ENCODE measurements around the gene VSTM4. TPM values are rescaled to one million over a fixed set of nuclear protein-coding genes. Genes with fewer than 3 reads are reported as not detected.

Gene VSTM4
- total and polyA plus RNA-seq, 2 of the 4 experiments (the other 2 are of a cell fraction): 2.4 to 2.9 TPM

DNA sequence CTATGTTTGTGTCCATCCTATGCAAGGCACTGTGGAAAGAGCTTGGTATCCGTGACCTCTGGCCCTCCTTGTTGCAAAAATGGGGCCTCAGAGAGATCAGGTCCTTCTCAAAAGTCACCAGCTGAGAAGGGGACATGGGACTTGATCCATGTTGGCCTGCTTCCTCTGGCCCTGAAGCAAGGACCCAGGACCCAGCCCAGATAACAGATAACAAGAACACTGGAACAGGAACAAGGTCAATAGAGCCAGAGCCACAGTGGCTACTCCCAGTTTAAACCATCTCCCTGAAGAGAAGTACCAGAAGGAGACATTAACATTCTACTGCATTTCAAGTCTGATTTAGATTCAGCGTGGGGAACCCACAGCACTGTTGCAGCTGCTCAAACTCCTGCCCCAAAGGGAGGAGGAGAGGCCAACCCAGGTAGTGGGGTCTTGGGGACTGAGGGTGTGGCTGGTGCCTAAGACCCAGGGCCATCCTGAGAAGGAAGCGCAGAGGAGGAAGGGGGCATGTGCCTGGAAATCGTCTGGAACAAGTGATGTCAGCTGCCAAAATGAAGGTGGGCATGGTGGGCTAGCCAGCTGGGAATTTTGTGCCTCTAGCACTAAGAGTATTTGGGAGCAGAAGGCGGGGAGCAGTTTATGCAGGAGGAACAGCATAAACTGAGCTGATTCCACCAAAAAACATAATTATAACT, 61.2 kb downstream of the VSTM4 start:
- in situ Hi-C loops (cut with MboI; ENCODE audit: low sequenced_read_pairs) (no loop called here), dilution Hi-C loops (cut with HindIII; ENCODE audit: low sequenced_read_pairs, unreplicated experiment) (no loop called here), intact Hi-C loops (cut with micrococcal nuclease) (no loop called here)
- no TSS peak for BruUV-seq (replicated peaks)
- Histone ChIP-seq H3K9ac (ENCODE audit: low read depth, low read length) (no peak overlapping the region), H3K9me1 (ENCODE audit: insufficient read depth, low read length) (peaks cover 11% of the 10 kb centered on the region), H2BK120ac (ENCODE audit: low read depth, low read length) (no peak overlapping the region), H3K4ac (ENCODE audit: low read depth, low read length) (no peak overlapping the region), H3K56ac (ENCODE audit: extremely low read depth, insufficient read depth, low read length) (no peak overlapping the region), H3K9me3 (ENCODE audit: control insufficient read depth, insufficient read depth, low read length) (no peaks in the 10 kb centered on the region), H2BK15ac (ENCODE audit: low read depth, low read length) (no peak overlapping the region), H2AK9ac (replicated peaks; ENCODE audit: low read depth, low read length, poor library complexity) (no peak overlapping the region), H3K18ac (ENCODE audit: low read depth, low read length) (no peak overlapping the region), H3K79me1 (ENCODE audit: low read depth in 1 of 2, low read length in 2 of 2) (no peaks in the 10 kb centered on the region), H4K5ac (ENCODE audit: low read depth, low read length) (no peak overlapping the region), H3K14ac (replicated peaks; ENCODE audit: low read depth, low read length) (no peak overlapping the region), H3K4me2 (ENCODE audit: low read depth, low read length) (no peak overlapping the region), H3K36me3 (ENCODE audit: control insufficient read depth, insufficient read depth, low read length) (peaks cover 5% of the 10 kb centered on the region; the same call in 1 of the 2 replicates), H3K23ac (ENCODE audit: low read depth, low read length) (no peak overlapping the region), H4K91ac (ENCODE audit: insufficient read depth, low read depth, low read length) (no peak overlapping the region), H2BK5ac (ENCODE audit: low read depth, low read length, poor library complexity, severe bottlenecking) (no peak overlapping the region), H3K27me3 (ENCODE audit: control insufficient read depth, insufficient read depth, low read length) (no peaks in the 10 kb centered on the region), H3K4me1 (ENCODE audit: control insufficient read depth, insufficient read depth, low read length) (peaks cover 12% of the 10 kb centered on the region; the same call in 1 of the 2 replicates), H2AK5ac (ENCODE audit: low read depth, low read length) (no peak overlapping the region), H4K8ac (ENCODE audit: low read depth in 2 of 2, low read length in 2 of 2) (no peak overlapping the region), H3K4me3 (ENCODE audit: insufficient read depth, low read depth, low read length) (no peak overlapping the region), H3K27ac (ENCODE audit: insufficient read depth, low read length) (no peak overlapping the region), H2AFZ (replicated peaks; ENCODE audit: low read length, poor library complexity) (no peak overlapping the region), H4K20me1 (ENCODE audit: insufficient read depth, low read length) (peaks cover 2% of the 10 kb centered on the region), H2BK20ac (ENCODE audit: low read depth, low read length) (no peak overlapping the region)
- ChIA-PET CTCF (no interaction called here), POLR2A (ENCODE audit: unreplicated experiment) (no interaction called here)
- WGBS, 2 experiments (ENCODE audit: extremely low coverage in 2 of 2, insufficient read length in 1 of 2): 86% methylated on average over 1 of the region's 5 CpGs; no CpG with 5 or more reads in 1 of the 2 experiments
- ATAC-seq (ENCODE audit: low read depth) (no peak), DNase-seq (no peak)
- TF ChIP-seq, protein P1, sequence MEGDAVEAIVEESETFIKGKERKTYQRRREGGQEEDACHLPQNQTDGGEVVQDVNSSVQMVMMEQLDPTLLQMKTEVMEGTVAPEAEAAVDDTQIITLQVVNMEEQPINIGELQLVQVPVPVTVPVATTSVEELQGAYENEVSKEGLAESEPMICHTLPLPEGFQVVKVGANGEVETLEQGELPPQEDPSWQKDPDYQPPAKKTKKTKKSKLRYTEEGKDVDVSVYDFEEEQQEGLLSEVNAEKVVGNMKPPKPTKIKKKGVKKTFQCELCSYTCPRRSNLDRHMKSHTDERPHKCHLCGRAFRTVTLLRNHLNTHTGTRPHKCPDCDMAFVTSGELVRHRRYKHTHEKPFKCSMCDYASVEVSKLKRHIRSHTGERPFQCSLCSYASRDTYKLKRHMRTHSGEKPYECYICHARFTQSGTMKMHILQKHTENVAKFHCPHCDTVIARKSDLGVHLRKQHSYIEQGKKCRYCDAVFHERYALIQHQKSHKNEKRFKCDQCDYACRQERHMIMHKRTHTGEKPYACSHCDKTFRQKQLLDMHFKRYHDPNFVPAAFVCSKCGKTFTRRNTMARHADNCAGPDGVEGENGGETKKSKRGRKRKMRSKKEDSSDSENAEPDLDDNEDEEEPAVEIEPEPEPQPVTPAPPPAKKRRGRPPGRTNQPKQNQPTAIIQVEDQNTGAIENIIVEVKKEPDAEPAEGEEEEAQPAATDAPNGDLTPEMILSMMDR (conservative IDR thresholded peaks at IDR 0.05; ENCODE audit: low read depth, low read length): no peak
- TF ChIP-seq RCOR1 (IDR thresholded peaks at IDR 0.05; ENCODE audit: insufficient replicate concordance, low read length): no peak
